Spleen (tissue), 11 donors: Measurements from ENCODE around the gene NKD1. TPM values are rescaled to one million over a fixed set of nuclear protein-coding genes. Genes with fewer than 3 reads are reported as not detected.

Source experiments
- DNase-seq: peaks from one replicate; pipeline ENCODE4 v3.0.0-alpha.2; 2020
- H3K27ac ChIP-seq, 8 donors: fragments of 200-600 bp; sonication (generic) in 7 of 8; 1 replicate in 4 of 8; 2 replicates in 4 of 8; pipeline versions ENCODE4 v1.5.0 to v1.8.0; 2016 to 2021; ENCODE audit warnings: inconsistent platforms in 4 of 8, mild to moderate bottlenecking in 4 of 8, moderate library complexity in 1 of 8
- H3K27me3 ChIP-seq, 7 donors: fragments of 200-600 bp; sonication (generic) in 6 of 7; replicated peaks in 1 of 7; 1 replicate in 4 of 7; 2 replicates in 3 of 7; pipeline versions ENCODE4 v1.5.0 to v1.8.0; 2016 to 2021; ENCODE audit warnings: inconsistent platforms in 3 of 7, mild to moderate bottlenecking in 1 of 7
- H3K36me3 ChIP-seq, 6 donors: fragments of 200-600 bp; sonication (generic) in 5 of 6; 1 replicate in 4 of 6; 2 replicates in 2 of 6; pipeline versions ENCODE4 v1.5.0 to v1.8.0; 2016 to 2021; ENCODE audit warnings: inconsistent platforms in 2 of 6
- H3K4me1 ChIP-seq, 6 donors: fragments of 200-600 bp; sonication (generic) in 5 of 6; 1 replicate in 3 of 6; 2 replicates in 3 of 6; pipeline versions ENCODE4 v1.5.0 to v1.8.0; 2016 to 2021; ENCODE audit warnings: inconsistent platforms in 3 of 6
- H3K4me3 ChIP-seq, 8 donors: fragments of 200-600 bp; sonication (generic) in 7 of 8; 1 replicate in 4 of 8; 2 replicates in 4 of 8; pipeline versions ENCODE4 v1.5.0 to v1.8.0; 2016 to 2021; ENCODE audit warnings: inconsistent platforms in 4 of 8, mild to moderate bottlenecking in 4 of 8, moderate library complexity in 2 of 8
- H3K9me3 ChIP-seq, 8 donors: fragments of 200-600 bp; sonication (generic) in 7 of 8; 1 replicate in 4 of 8; 2 replicates in 4 of 8; pipeline versions ENCODE4 v1.5.0 to v1.8.0; 2016 to 2021; ENCODE audit warnings: inconsistent platforms in 4 of 8
- POLR2A ChIP-seq, 3 donors: fragments of 450-650 bp; IDR thresholded peaks; one replicate each; pipeline ENCODE4 v1.5.1; 2017; ENCODE audit warnings: antibody characterized with exemption in 3 of 3, mild to moderate bottlenecking in 1 of 3
- POLR2AphosphoS5 ChIP-seq, 3 donors: sonication (generic); formaldehyde crosslinking; IDR thresholded peaks; one replicate each; pipeline ENCODE4 v1.5.1; 2017; ENCODE audit warnings: antibody characterized with exemption in 3 of 3
- WGBS, 5 donors: extraction: QIAGEN DNeasy Blood & Tissue Kit in 3 of 5; methylation state at CpG; one replicate each; pipeline versions ENCODE4 v1.1.5 to v1.1.7; 2013 to 2018; 5-methylcytosine and 5-hydroxymethylcytosine counted together
- intact Hi-C: fragments of 100-400 bp; cut with DNase I; formaldehyde crosslinking; loops from one replicate; pipeline ENCODE4 v1.15.0; 2023; ENCODE audit warnings: low total_unique reads
- polyA plus RNA-seq, 3 donors: library from polyadenylated mRNA; stranded (reverse); fragments of 200-250 nt; gene quantifications; one replicate each; pipeline ENCODE4 v1.2.1, GENCODE V29; 2013
- total RNA-seq, 7 donors: library from RNA; depleted of rRNA in 3 of 7; stranded (reverse); fragments of >200 nt in 3 of 7; fragmentation: NEBNext Ultra II Directional in 4 of 7; extraction: Animal tissue kit (Norgen Biotek cat#: 25700) in 4 of 7; gene quantifications; one replicate each; pipeline versions ENCODE4 v1.1.0 to v1.2.1, GENCODE V29; 2016 to 2021
- TF ChIP-seq, protein P1 (sequence below), 11 experiments: fragments of 200-600 bp in 7 of 11; fragments of 450-650 bp in 4 of 11; sonication (generic) in 4 of 11; IDR thresholded peaks in 8 of 11; conservative IDR thresholded peaks in 3 of 11; 1 replicate in 7 of 11; 2 replicates in 4 of 11; pipeline versions ENCODE4 v1.4.0 to v1.8.0; 2016 to 2021; ENCODE audit warnings: antibody characterized with exemption in 11 of 11, inconsistent platforms in 4 of 11, mild to moderate bottlenecking in 1 of 11
- donor health status: healthy with polysubstance abuse.
- donor health status: DM: no; HTN: no; CAD: no; lungs with moderate emphysema.
- donor health status: DM: no; HTN: no; CAD: no.
- donor health status: Bipolar disorder and iron deficiency.
- donor health status: healthy.
- donor health status: DM: no; HTN: no; CAD: no.
- donor health status: DM: yes; HTN: yes; CAD: no.

NKD1 gene
- total and polyA plus RNA-seq, 10 donors: 0.11 to 15.2 (median 3.6) TPM

DNA sequence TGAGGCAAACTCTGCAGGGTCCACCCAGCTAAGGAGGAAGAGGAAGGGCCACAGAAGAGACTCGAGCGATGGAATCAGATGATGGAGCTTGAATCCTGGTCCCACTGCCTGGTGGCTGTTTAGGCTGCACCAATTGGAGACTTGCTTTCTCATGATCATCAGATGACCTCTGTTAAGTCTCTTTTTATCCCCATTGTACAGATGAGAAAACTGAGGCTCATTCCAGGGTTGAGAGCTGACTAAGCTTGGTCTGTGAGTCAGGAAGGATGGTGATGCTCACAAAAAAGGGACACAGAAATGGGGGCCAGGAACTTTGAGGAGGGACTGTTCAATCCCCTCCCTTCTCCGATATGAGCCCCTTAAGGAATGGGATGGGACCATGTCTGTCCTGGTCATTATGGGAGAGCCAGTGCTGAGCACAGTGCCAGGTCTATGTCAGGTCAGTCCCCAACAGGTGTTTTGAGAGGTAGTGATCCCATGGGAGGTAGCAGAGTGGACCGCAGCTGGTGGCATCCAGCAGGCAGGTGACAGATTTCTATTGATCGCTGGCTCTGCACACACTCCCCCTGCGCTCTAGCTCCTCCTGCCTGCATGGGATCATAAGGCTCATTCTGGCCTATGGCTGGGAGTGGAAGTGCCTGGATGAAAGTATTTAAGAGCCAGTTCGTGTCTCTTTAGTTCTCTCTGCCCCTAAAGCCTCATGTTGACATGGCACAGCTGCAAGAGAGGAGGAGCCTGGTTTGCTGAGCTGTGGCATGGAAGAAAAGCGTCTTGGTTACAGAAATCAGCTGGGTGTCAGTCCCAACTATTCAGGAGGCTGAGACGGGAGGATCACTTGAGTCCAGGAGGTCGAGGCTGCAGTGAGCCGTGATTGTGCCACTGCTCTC lies 105.7 kb downstream of the NKD1 start:
- DNase-seq: no peak
- TF ChIP-seq POLR2AphosphoS5 (IDR thresholded peaks at IDR 0.05) (no peak), POLR2A (IDR thresholded peaks at IDR 0.05) (no peak)
- TF ChIP-seq, protein P1, sequence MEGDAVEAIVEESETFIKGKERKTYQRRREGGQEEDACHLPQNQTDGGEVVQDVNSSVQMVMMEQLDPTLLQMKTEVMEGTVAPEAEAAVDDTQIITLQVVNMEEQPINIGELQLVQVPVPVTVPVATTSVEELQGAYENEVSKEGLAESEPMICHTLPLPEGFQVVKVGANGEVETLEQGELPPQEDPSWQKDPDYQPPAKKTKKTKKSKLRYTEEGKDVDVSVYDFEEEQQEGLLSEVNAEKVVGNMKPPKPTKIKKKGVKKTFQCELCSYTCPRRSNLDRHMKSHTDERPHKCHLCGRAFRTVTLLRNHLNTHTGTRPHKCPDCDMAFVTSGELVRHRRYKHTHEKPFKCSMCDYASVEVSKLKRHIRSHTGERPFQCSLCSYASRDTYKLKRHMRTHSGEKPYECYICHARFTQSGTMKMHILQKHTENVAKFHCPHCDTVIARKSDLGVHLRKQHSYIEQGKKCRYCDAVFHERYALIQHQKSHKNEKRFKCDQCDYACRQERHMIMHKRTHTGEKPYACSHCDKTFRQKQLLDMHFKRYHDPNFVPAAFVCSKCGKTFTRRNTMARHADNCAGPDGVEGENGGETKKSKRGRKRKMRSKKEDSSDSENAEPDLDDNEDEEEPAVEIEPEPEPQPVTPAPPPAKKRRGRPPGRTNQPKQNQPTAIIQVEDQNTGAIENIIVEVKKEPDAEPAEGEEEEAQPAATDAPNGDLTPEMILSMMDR (IDR thresholded peaks at IDR 0.05 in 8 of 11, conservative IDR thresholded peaks at IDR 0.05 in 3 of 11): no peak
- H3K4me1 ChIP-seq: no peaks in the 10 kb centered on the region
- H3K36me3 ChIP-seq: no peaks in the 10 kb centered on the region
- intact Hi-C loops: no loop called here
- no peaks in the 10 kb centered on the region for H3K9me3 ChIP-seq
- 70 to 86% (median 83%) methylated on average over 11 of the region's 11 CpGs for WGBS, 5 donors
- H3K27ac ChIP-seq: no peak overlapping the region
- H3K4me3 ChIP-seq: no peak overlapping the region
- no peaks in the 10 kb centered on the region for H3K27me3 ChIP-seq

DNA sequence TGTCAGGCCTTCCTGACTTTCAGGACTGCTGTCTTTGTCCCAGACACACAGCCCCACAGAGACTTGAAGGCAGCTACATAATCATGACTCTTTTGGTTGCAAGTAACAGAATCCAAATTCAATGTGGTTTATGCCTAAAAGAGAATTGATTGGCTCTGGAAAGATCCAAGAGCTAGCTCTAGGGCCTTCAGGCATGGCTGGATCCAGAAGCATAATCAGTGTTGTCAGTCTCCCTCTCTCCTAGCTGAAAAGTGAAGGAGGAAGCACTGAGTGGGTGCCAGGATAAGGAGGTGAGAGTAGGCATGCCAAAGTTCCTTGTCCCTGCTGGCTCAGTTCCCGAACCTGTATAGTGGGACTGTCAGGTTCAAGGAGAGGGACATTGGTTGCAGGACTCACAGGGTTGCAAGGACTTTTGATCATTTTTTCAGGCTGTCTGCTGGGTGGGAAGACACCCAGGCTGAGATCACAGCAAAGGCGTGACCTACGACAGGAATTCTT lies 107.4 kb downstream of the NKD1 start:
- TF ChIP-seq POLR2AphosphoS5 (IDR thresholded peaks at IDR 0.05) (no peak), POLR2A (IDR thresholded peaks at IDR 0.05) (no peak)
- TF ChIP-seq, protein P1 (IDR thresholded peaks at IDR 0.05 in 8 of 11, conservative IDR thresholded peaks at IDR 0.05 in 3 of 11): no peak
- DNase-seq: no peak
- no peaks in the 10 kb centered on the region for H3K36me3 ChIP-seq
- H3K27ac ChIP-seq: no peak overlapping the region
- no peaks in the 10 kb centered on the region for H3K27me3 ChIP-seq
- WGBS, 5 donors: 87 to 95% (median 92%) methylated on average over 3 of the region's 3 CpGs
- intact Hi-C loops: no loop called here
- H3K9me3 ChIP-seq: no peaks in the 10 kb centered on the region
- H3K4me1 ChIP-seq: no peaks in the 10 kb centered on the region
- H3K4me3 ChIP-seq: no peak overlapping the region

- no peaks in the 10 kb centered on the region for H3K9me3 ChIP-seq
- WGBS, 5 donors: 66 to 79% (median 74%) methylated on average over 4 to 5 of the region's 5 CpGs
- TF ChIP-seq POLR2A (IDR thresholded peaks at IDR 0.05) (no peak), POLR2AphosphoS5 (IDR thresholded peaks at IDR 0.05) (no peak)
- TF ChIP-seq, protein P1 (IDR thresholded peaks at IDR 0.05 in 8 of 11, conservative IDR thresholded peaks at IDR 0.05 in 3 of 11): no peak
Measured at GRCh38 chr16:50657241-50657640, 109.0 kb downstream of the NKD1 start.

GRCh38 chr16:50659806-50660205 lies 111.6 kb downstream of the NKD1 start:
- no peaks in the 10 kb centered on the region for H3K9me3 ChIP-seq
- 78 to 86% (median 83%) methylated on average over 5 of the region's 5 CpGs for WGBS, 5 donors
- H3K36me3 ChIP-seq: no peaks in the 10 kb centered on the region
- peak overlapping the region in 3 of 8 donors; percentile 1 to 37 (median 24) for H3K27ac ChIP-seq
- intact Hi-C loops: loop anchor here (10.0 kb wide), 4 partner anchors 145 to 635 kb away; partner anchors contain the start of genes BRD7 and CNEP1R1
- no peak overlapping the region for H3K4me3 ChIP-seq
- peaks cover 0 to 11% (median 8%) of the 10 kb centered on the region in 6 donors for H3K4me1 ChIP-seq
- no peaks in the 10 kb centered on the region for H3K27me3 ChIP-seq
- TF ChIP-seq, protein P1 (IDR thresholded peaks at IDR 0.05 in 8 of 11, conservative IDR thresholded peaks at IDR 0.05 in 3 of 11): no peak
- TF ChIP-seq POLR2AphosphoS5 (IDR thresholded peaks at IDR 0.05): no peak
- no peak for TF ChIP-seq POLR2A (IDR thresholded peaks at IDR 0.05)
- DNase-seq: no peak

More at GRCh38 chr16:50657241-50657640, 109.0 kb downstream of the NKD1 start:
- intact Hi-C loops: no loop called here
- DNase-seq: no peak
- Histone ChIP-seq H3K27ac (no peak overlapping the region), H3K36me3 (no peaks in the 10 kb centered on the region), H3K27me3 (no peaks in the 10 kb centered on the region), H3K4me3 (no peak overlapping the region), H3K4me1 (no peaks in the 10 kb centered on the region)
